WTC11 (cell line): ENCODE results near the gene INKA1. TPM values are rescaled to one million over a fixed set of nuclear protein-coding genes. Genes with fewer than 3 reads are reported as not detected.

Source experiments
- ATAC-seq: fragments of 200-7000 bp; cut with Tn5 transposase; 2 replicates; pipeline ENCODE4 v1.10.0; 2021; ENCODE audit warnings: mild to moderate bottlenecking, moderate library complexity
- CTCF ChIA-PET: fragments of 300-600 bp; sonication (Branson Sonifier 250); formaldehyde crosslinking; loops from one replicate; lab custom pipeline; 2021; ENCODE audit warnings: antibody characterized with exemption; lab: Charles Lee
- POLR2A ChIA-PET: fragments of 350-600 bp; sonication (Branson Sonifier 250); formaldehyde crosslinking; loops from one replicate; lab custom pipeline; 2021; ENCODE audit warnings: antibody characterized with exemption; lab: Charles Lee
- DNase-seq: peaks from one replicate; pipeline ENCODE4 v3.0.0; 2021; ENCODE audit warnings: low spot score
- H3K27ac Mint-ChIP-seq: 2 replicates; pipeline ENCODE4 v1.8.0; 2021; ENCODE audit warnings: mixed read lengths
- H3K27me3 Mint-ChIP-seq: 2 replicates; pipeline ENCODE4 v1.8.0; 2021; ENCODE audit warnings: low read depth, mild to moderate bottlenecking, moderate library complexity, mixed read lengths
- H3K36me3 Mint-ChIP-seq: 2 replicates; pipeline ENCODE4 v1.8.0; 2021; ENCODE audit warnings: mixed read lengths
- H3K4me1 Mint-ChIP-seq: 2 replicates; pipeline ENCODE4 v1.8.0; 2022; ENCODE audit warnings: mixed read lengths
- H3K4me3 Mint-ChIP-seq: 2 replicates; pipeline ENCODE4 v1.8.0; 2021; ENCODE audit warnings: mild to moderate bottlenecking, moderate library complexity, mixed read lengths
- H3K9me3 Mint-ChIP-seq: 2 replicates; pipeline ENCODE4 v1.8.0; 2021; ENCODE audit warnings: mixed read lengths
- CREM ChIP-seq: sonication (generic); formaldehyde crosslinking; IDR thresholded peaks from 2 replicates; pipeline ENCODE4 v1.8.1; 2022; ENCODE audit warnings: mild to moderate bottlenecking, missing genetic modification reagents, moderate library complexity
- ESRRA ChIP-seq: sonication (generic); formaldehyde crosslinking; IDR thresholded peaks from 2 replicates; pipeline ENCODE4 v1.8.1; 2022; ENCODE audit warnings: mild to moderate bottlenecking, missing genetic modification reagents, borderline replicate concordance
- FOXK1 ChIP-seq: sonication (generic); formaldehyde crosslinking; IDR thresholded peaks from 2 replicates; pipeline ENCODE4 v1.8.0; 2022; ENCODE audit warnings: mild to moderate bottlenecking, moderate library complexity, missing genetic modification reagents
- FOXP1 ChIP-seq: sonication (generic); formaldehyde crosslinking; IDR thresholded peaks from 2 replicates; pipeline ENCODE4 v1.8.0; 2022; ENCODE audit warnings: missing genetic modification reagents, mild to moderate bottlenecking, moderate library complexity, borderline replicate concordance
- GTF2I ChIP-seq: fragments of 250-450 bp; sonication (Bioruptor Pico); conservative IDR thresholded peaks from 2 replicates; pipeline ENCODE4 v1.4.0; 2021; ENCODE audit warnings: mild to moderate bottlenecking
- HMGA2 ChIP-seq: fragments of 250-450 bp; sonication (Bioruptor Pico); IDR thresholded peaks from 2 replicates; pipeline ENCODE4 v1.4.0; 2021; ENCODE audit warnings: mild to moderate bottlenecking, moderate library complexity
- NFATC4 ChIP-seq: fragments of 250-450 bp; sonication (Bioruptor Pico); IDR thresholded peaks from 2 replicates; pipeline ENCODE4 v1.9.0; 2021; ENCODE audit warnings: mild to moderate bottlenecking
- NFE2L1 ChIP-seq: sonication (generic); formaldehyde crosslinking; IDR thresholded peaks from 2 replicates; pipeline ENCODE4 v1.8.1; 2023; ENCODE audit warnings: missing genetic modification reagents
- SOX15 ChIP-seq: fragments of 250-450 bp; sonication (Bioruptor Pico); IDR thresholded peaks from 2 replicates; pipeline ENCODE4 v1.9.0; 2021; ENCODE audit warnings: mild to moderate bottlenecking
- ZNF121 ChIP-seq: sonication (generic); formaldehyde crosslinking; IDR thresholded peaks from 2 replicates; pipeline ENCODE4 v1.8.0; 2023; ENCODE audit warnings: missing genetic modification reagents
- ZNF219 ChIP-seq: sonication (generic); formaldehyde crosslinking; IDR thresholded peaks from 2 replicates; pipeline ENCODE4 v1.8.0; 2023; ENCODE audit warnings: missing genetic modification reagents, mild to moderate bottlenecking, borderline replicate concordance
- ZNF263 ChIP-seq: sonication (generic); formaldehyde crosslinking; IDR thresholded peaks from 2 replicates; pipeline ENCODE4 v1.8.1; 2022; ENCODE audit warnings: low read depth, mild to moderate bottlenecking, moderate library complexity, missing genetic modification reagents
- total RNA-seq: library from RNA; stranded (reverse); gene quantifications from 3 replicates; pipeline ENCODE4 v1.2.3, GENCODE V29; 2021
- TF ChIP-seq, protein P1 (sequence below): sonication (generic); formaldehyde crosslinking; IDR thresholded peaks from 2 replicates; pipeline ENCODE4 v1.8.1; 2022; ENCODE audit warnings: mild to moderate bottlenecking, missing genetic modification reagents, moderate library complexity, borderline replicate concordance
- TF ChIP-seq, protein P2 (sequence below): sonication (generic); formaldehyde crosslinking; conservative IDR thresholded peaks from 2 replicates; pipeline ENCODE4 v1.8.1; 2022; ENCODE audit warnings: mild to moderate bottlenecking, missing genetic modification reagents
- TF ChIP-seq, protein P3 (sequence below): sonication (generic); formaldehyde crosslinking; IDR thresholded peaks from 2 replicates; pipeline ENCODE4 v1.8.1; 2023; ENCODE audit warnings: mild to moderate bottlenecking, missing genetic modification reagents
- TF ChIP-seq, protein P4 (sequence below): fragments of 250-450 bp; sonication (Bioruptor Pico); IDR thresholded peaks from 2 replicates; pipeline ENCODE4 v1.9.0; 2021; ENCODE audit warnings: moderate library complexity, mild to moderate bottlenecking, inconsistent platforms, borderline replicate concordance
- TF ChIP-seq, protein P5 (sequence below): fragments of 250-450 bp; sonication (Bioruptor Pico); IDR thresholded peaks from 2 replicates; pipeline ENCODE4 v2.1.2; 2022; ENCODE audit warnings: mild to moderate bottlenecking, moderate library complexity

INKA1 gene
- total RNA-seq, 1 experiment from 2014 or later: 2.0 TPM

DNA sequence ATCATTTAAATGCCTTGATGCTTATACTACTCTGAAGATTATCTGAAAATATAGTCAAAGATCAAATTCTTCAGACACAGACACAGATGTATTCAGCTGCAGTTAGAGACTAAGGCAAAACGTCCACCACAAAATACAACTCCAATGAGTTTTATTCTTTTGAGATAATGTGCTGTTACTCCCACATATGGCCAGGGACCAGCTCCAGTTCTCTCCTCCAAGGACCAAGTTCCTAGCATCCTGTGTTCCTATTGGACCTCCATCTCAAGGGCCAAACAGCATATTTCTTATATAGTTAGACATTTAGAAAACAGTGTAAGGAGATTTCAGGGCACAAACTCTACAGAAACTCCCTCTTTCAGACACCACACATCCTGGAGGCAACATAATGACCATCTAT lies 43.8 kb upstream of the INKA1 start (continued):
- TF ChIP-seq, protein P1, sequence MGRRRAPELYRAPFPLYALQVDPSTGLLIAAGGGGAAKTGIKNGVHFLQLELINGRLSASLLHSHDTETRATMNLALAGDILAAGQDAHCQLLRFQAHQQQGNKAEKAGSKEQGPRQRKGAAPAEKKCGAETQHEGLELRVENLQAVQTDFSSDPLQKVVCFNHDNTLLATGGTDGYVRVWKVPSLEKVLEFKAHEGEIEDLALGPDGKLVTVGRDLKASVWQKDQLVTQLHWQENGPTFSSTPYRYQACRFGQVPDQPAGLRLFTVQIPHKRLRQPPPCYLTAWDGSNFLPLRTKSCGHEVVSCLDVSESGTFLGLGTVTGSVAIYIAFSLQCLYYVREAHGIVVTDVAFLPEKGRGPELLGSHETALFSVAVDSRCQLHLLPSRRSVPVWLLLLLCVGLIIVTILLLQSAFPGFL (CRISPR knock-in tag): no peak
- TF ChIP-seq, all 79 proteins: peak for 0

DNA sequence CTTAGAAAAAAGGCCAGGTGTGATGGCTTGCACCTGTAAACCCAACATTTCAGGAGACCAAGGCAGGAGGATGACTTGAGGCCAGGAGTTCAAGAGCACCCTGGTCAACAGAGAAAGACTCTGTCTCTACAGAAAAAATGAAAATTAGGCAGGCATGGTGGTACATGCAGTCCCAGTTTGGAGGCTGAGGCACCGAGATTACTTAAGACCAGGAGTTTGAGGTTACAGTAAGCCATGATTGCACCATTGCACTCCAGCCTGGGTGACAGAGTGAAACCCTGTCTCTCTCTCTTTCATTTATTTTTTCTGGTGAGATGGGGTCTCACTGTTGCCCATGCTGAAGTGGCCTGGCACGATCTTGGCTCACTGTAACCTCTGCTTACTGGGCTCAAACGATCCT lies 41.4 kb upstream of the INKA1 start:
- no peaks in the 10 kb centered on the region for H3K27me3 Mint-ChIP-seq
- H3K4me1 Mint-ChIP-seq: no peaks in the 10 kb centered on the region
- no peaks in the 10 kb centered on the region; the same call in 1 of the 2 replicates for H3K36me3 Mint-ChIP-seq
- ATAC-seq (no peak), DNase-seq (no peak)
- H3K9me3 Mint-ChIP-seq: no peaks in the 10 kb centered on the region
- no peak overlapping the region for H3K4me3 Mint-ChIP-seq
- no peak overlapping the region for H3K27ac Mint-ChIP-seq
- TF ChIP-seq HMGA2 (CRISPR knock-in tag) (no peak), ZNF219 (no peak), NFE2L1 (CRISPR knock-in tag) (no peak), ZNF263 (no peak), ESRRA (CRISPR knock-in tag) (no peak), CREM (CRISPR knock-in tag) (no peak), FOXK1 (CRISPR knock-in tag) (no peak), SOX15 (CRISPR knock-in tag) (no peak), NFATC4 (no peak), FOXP1 (CRISPR knock-in tag) (no peak)
- TF ChIP-seq, protein P2, sequence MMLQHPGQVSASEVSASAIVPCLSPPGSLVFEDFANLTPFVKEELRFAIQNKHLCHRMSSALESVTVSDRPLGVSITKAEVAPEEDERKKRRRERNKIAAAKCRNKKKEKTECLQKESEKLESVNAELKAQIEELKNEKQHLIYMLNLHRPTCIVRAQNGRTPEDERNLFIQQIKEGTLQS: no peak
- TF ChIP-seq, protein P3, sequence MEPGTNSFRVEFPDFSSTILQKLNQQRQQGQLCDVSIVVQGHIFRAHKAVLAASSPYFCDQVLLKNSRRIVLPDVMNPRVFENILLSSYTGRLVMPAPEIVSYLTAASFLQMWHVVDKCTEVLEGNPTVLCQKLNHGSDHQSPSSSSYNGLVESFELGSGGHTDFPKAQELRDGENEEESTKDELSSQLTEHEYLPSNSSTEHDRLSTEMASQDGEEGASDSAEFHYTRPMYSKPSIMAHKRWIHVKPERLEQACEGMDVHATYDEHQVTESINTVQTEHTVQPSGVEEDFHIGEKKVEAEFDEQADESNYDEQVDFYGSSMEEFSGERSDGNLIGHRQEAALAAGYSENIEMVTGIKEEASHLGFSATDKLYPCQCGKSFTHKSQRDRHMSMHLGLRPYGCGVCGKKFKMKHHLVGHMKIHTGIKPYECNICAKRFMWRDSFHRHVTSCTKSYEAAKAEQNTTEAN (CRISPR knock-in tag): no peak
- TF ChIP-seq, protein P4, sequence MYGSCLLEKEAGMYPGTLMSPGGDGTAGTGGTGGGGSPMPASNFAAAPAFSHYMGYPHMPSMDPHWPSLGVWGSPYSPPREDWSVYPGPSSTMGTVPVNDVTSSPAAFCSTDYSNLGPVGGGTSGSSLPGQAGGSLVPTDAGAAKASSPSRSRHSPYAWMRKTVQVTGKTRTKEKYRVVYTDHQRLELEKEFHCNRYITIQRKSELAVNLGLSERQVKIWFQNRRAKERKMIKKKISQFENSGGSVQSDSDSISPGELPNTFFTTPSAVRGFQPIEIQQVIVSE: no peak
- TF ChIP-seq, protein P1 (CRISPR knock-in tag): no peak
- TF ChIP-seq, all 79 proteins: peak for 0
- POLR2A ChIA-PET: no interaction called here
- CTCF ChIA-PET: interaction anchor here (1.6 kb wide), 1 partner anchor 149 kb away, joined by 3 read pairs; no protein-coding TSS in a partner anchor

DNA sequence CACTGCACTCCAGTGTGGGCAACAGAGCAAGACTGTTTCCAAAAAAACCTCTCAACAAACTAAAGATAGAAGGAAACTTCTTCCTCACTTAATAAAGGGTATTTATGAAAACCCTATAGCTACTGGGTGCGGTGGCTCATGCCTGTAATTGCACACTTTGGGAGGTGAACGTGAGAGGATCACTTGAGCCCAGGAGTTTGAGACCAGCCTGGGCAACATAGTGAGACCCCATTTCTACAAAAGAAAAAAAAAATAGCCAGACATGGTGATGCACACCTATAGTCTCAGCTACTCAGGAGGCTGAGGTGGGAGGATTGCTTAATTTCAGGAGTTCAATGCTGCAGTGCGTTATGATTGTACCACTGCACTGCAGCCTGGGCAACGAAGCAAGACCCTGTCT lies 39.1 kb upstream of the INKA1 start:
- Mint-ChIP-seq H3K36me3 (no peaks in the 10 kb centered on the region; the same call in 1 of the 2 replicates), H3K9me3 (no peaks in the 10 kb centered on the region), H3K27ac (no peak overlapping the region), H3K4me3 (no peak overlapping the region), H3K27me3 (no peaks in the 10 kb centered on the region), H3K4me1 (no peaks in the 10 kb centered on the region)
- DNase-seq (no peak), ATAC-seq (no peak)
- TF ChIP-seq GTF2I (CRISPR knock-in tag) (no peak), ZNF121 (CRISPR knock-in tag) (0 out of 2 replicates have a peak, but pooled peaks have one; percentile 36)
- TF ChIP-seq, protein P5, sequence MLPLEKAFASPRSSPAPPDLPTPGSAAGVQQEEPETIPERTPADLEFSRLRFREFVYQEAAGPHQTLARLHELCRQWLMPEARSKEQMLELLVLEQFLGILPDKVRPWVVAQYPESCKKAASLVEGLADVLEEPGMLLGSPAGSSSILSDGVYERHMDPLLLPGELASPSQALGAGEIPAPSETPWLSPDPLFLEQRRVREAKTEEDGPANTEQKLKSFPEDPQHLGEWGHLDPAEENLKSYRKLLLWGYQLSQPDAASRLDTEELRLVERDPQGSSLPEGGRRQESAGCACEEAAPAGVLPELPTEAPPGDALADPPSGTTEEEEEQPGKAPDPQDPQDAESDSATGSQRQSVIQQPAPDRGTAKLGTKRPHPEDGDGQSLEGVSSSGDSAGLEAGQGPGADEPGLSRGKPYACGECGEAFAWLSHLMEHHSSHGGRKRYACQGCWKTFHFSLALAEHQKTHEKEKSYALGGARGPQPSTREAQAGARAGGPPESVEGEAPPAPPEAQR (CRISPR knock-in tag): no peak
- ChIA-PET CTCF (no interaction called here), POLR2A (no interaction called here)
